ENCODE results near the gene MS4A18.

DNA sequence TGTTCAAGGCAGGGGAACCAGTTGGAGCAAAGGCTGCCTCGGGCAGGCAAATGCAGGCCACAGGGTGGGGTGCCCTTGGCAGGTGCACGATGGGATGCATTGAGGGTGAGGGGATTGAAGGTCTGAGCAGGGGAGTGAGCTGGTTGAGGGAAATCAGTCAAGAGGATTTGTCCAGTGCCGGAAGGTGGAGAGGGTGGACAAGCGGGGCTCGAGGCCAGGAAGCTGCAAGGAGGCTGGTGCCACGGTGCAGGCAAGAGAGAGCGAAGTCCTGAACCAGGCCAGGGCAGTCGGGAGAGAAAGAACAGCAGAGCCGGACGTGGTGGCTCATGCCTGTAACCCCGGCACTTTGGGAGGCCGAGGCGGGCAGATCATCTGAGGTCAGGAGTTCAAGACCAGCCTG is 50.2 kb downstream of the MS4A18 start:
- TF ChIP-seq, protein P1, sequence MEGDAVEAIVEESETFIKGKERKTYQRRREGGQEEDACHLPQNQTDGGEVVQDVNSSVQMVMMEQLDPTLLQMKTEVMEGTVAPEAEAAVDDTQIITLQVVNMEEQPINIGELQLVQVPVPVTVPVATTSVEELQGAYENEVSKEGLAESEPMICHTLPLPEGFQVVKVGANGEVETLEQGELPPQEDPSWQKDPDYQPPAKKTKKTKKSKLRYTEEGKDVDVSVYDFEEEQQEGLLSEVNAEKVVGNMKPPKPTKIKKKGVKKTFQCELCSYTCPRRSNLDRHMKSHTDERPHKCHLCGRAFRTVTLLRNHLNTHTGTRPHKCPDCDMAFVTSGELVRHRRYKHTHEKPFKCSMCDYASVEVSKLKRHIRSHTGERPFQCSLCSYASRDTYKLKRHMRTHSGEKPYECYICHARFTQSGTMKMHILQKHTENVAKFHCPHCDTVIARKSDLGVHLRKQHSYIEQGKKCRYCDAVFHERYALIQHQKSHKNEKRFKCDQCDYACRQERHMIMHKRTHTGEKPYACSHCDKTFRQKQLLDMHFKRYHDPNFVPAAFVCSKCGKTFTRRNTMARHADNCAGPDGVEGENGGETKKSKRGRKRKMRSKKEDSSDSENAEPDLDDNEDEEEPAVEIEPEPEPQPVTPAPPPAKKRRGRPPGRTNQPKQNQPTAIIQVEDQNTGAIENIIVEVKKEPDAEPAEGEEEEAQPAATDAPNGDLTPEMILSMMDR (IDR thresholded peaks at IDR 0.05): no peak
- TF ChIP-seq POLR2AphosphoS5 (IDR thresholded peaks at IDR 0.05): no peak

All from prostate gland (tissue), 2 donors.